K562 (cell line): Measurements from ENCODE around the gene ZBTB9. TPM values are rescaled to one million over a fixed set of nuclear protein-coding genes. Genes with fewer than 3 reads are reported as not detected.

Experiments used
- HLTF ChIP-seq: fragments of 450-650 bp; IDR thresholded peaks from 2 replicates; pipeline ENCODE4 v1.6.1; 2016
- HNRNPL ChIP-seq: fragments of 200-400 bp; formaldehyde crosslinking; IDR thresholded peaks from 2 replicates; pipeline ENCODE4 v1.6.1; 2017; ENCODE audit warnings: low read depth, mild to moderate bottlenecking, low read length
- KDM5B ChIP-seq: fragments of 200-600 bp; sonication (generic); IDR thresholded peaks from 2 replicates; pipeline ENCODE4 v1.6.1; 2012; ENCODE audit warnings: low read depth, mild to moderate bottlenecking, moderate library complexity, low read length, control low read depth, inconsistent platforms; ENCODE audit not compliant: insufficient replicate concordance
- NFXL1 ChIP-seq: fragments of 450-650 bp; formaldehyde crosslinking; IDR thresholded peaks from 2 replicates; pipeline ENCODE4 v1.4.0; 2021; ENCODE audit warnings: mild to moderate bottlenecking
- THRAP3 ChIP-seq: fragments of 450-650 bp; IDR thresholded peaks from 2 replicates; pipeline ENCODE4 v1.6.1; 2016; ENCODE audit warnings: mild to moderate bottlenecking, inconsistent platforms, borderline replicate concordance
- ZNF184 ChIP-seq: sonication (generic); formaldehyde crosslinking; IDR thresholded peaks from 2 replicates; pipeline ENCODE4 v1.5.0; 2020; ENCODE audit warnings: missing genetic modification reagents
- polyA plus RNA-seq, 8 experiments: library from polyadenylated mRNA; depleted of rRNA in 4 of 8; stranded (reverse) in 5 of 8; unstranded in 3 of 8; fragments of >200 nt; fragmentation: Nextera tagmentation in 2 of 8; fragmentation: Illumina TruSeq in 1 of 8; extraction: Ambion mirVana in 2 of 8; extraction: Trizol in 1 of 8; gene quantifications; 2 replicates each; pipeline versions ENCODE4 v1.2.1 to v1.2.3, GENCODE V29; 2011 to 2014; ENCODE audit warnings: inconsistent platforms in 1 of 8, missing spikeins in 1 of 8
- total RNA-seq, 7 experiments: library from RNA; depleted of rRNA in 6 of 7; stranded (reverse); fragments of >200 nt in 6 of 7; fragmentation: Illumina TruSeq in 2 of 7; extraction: Trizol in 2 of 7; gene quantifications; 2 replicates each; pipeline versions ENCODE4 v1.2.1 to v1.2.3, GENCODE V29; 2011 to 2021; ENCODE audit warnings: low replicate concordance in 1 of 7
- TF ChIP-seq, protein P1 (sequence below): fragments of 450-650 bp; formaldehyde crosslinking; IDR thresholded peaks from 2 replicates; pipeline ENCODE4 v1.4.0; 2020; ENCODE audit warnings: mild to moderate bottlenecking, moderate library complexity
- TF ChIP-seq, protein P2 (sequence below), 2 experiments: IDR thresholded peaks; 2 replicates each; pipeline ENCODE4 v1.6.1; 2011; ENCODE audit warnings: borderline replicate concordance in 1 of 2, control low read depth in 1 of 2, low read depth in 1 of 2, low read length in 1 of 2, mild to moderate bottlenecking in 1 of 2, mixed read lengths in 1 of 2, moderate library complexity in 1 of 2; ENCODE audit not compliant: insufficient read depth in 1 of 2, insufficient read length in 1 of 2, poor library complexity in 1 of 2, severe bottlenecking in 1 of 2; ENCODE audit errors: extremely low read depth in 1 of 2
- TF ChIP-seq, protein P3 (sequence below): sonication (generic); formaldehyde crosslinking; IDR thresholded peaks from 2 replicates; pipeline ENCODE4 v1.5.0; 2020; ENCODE audit warnings: missing genetic modification reagents
- TF ChIP-seq, protein P4 (sequence below): fragments of 250-450 bp; sonication (Bioruptor Pico); IDR thresholded peaks from 2 replicates; pipeline ENCODE4 v1.6.1; 2021; ENCODE audit warnings: mild to moderate bottlenecking
- TF ChIP-seq, protein P5 (sequence below): fragments of 200-800 bp; sonication (Bioruptor generic); IDR thresholded peaks from 2 replicates; pipeline ENCODE4 v1.6.1; 2016; ENCODE audit warnings: missing genetic modification characterization, missing compliant biosample characterization
- TF ChIP-seq, protein P6 (sequence below): fragments of 250-450 bp; sonication (Bioruptor Pico); IDR thresholded peaks from 2 replicates; pipeline ENCODE4 v1.8.0; 2021; ENCODE audit warnings: mild to moderate bottlenecking, moderate library complexity
- TF ChIP-seq, protein P7 (sequence below): sonication (generic); formaldehyde crosslinking; IDR thresholded peaks from 2 replicates; pipeline ENCODE4 v1.8.0; 2022; ENCODE audit warnings: mild to moderate bottlenecking, missing genetic modification reagents, borderline replicate concordance

The ZBTB9 gene
- total and polyA plus RNA-seq, 9 of the 15 experiments (the other 6 are each of a cell fraction or from before 2014, with no cell fraction given) = 1.9 to 19.5 (median 10.4) TPM

DNA sequence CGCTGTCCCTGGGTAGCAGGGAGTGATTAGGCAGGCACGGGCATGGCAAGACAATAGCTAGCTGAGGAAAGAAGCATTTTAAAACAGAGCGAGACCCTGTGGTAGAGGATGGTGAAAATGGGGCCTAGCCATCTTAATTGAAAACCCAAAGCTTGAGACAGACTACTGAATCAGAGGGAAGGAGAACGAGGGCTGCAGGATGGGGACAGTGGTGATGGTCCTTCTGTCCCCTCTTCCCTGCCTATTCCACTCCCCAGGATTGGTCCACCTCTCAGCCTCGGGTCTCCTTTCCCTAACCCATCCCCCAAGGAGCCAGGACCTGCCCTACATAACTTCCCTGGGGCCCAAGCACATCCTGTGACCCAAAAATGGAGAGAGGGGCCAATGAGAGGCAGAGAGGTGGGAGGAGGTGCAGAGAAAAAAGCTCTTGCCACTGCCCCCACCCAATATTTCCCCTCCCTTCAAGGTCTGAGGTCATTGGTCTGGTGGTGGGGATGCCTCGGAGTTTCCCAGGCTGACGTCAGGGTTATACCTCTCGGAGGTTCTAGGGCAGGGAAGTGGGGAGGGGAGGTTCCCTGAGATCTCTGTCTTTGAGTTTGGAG is 35.6 kb upstream of the ZBTB9 start (continued):
- TF ChIP-seq, protein P1, sequence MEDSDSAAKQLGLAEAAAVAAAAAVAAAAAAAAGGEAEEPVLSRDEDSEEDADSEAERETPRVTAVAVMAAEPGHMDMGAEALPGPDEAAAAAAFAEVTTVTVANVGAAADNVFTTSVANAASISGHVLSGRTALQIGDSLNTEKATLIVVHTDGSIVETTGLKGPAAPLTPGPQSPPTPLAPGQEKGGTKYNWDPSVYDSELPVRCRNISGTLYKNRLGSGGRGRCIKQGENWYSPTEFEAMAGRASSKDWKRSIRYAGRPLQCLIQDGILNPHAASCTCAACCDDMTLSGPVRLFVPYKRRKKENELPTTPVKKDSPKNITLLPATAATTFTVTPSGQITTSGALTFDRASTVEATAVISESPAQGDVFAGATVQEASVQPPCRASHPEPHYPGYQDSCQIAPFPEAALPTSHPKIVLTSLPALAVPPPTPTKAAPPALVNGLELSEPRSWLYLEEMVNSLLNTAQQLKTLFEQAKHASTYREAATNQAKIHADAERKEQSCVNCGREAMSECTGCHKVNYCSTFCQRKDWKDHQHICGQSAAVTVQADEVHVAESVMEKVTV (CRISPR knock-in tag) = no peak
- TF ChIP-seq HLTF (peak; percentile 69; the same call in 1 of the 2 replicates), NFXL1 (CRISPR knock-in tag) (no peak), HNRNPL (no peak), KDM5B (peak; percentile 16), ZNF184 (CRISPR knock-in tag) (no peak), THRAP3 (no peak)
- TF ChIP-seq, protein P2, sequence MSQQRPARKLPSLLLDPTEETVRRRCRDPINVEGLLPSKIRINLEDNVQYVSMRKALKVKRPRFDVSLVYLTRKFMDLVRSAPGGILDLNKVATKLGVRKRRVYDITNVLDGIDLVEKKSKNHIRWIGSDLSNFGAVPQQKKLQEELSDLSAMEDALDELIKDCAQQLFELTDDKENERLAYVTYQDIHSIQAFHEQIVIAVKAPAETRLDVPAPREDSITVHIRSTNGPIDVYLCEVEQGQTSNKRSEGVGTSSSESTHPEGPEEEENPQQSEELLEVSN (IDR thresholded peaks at IDR 0.05; ENCODE audit: borderline replicate concordance in 1 of 2, extremely low read depth in 1 of 2, insufficient read depth in 1 of 2, insufficient read length in 1 of 2, low read depth in 1 of 2, low read length in 1 of 2, poor library complexity in 1 of 2, severe bottlenecking in 1 of 2) = peak in 1 of 2 experiments; percentile 13
- TF ChIP-seq, protein P3, sequence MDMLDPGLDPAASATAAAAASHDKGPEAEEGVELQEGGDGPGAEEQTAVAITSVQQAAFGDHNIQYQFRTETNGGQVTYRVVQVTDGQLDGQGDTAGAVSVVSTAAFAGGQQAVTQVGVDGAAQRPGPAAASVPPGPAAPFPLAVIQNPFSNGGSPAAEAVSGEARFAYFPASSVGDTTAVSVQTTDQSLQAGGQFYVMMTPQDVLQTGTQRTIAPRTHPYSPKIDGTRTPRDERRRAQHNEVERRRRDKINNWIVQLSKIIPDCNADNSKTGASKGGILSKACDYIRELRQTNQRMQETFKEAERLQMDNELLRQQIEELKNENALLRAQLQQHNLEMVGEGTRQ (CRISPR knock-in tag) = no peak
- TF ChIP-seq, protein P4, sequence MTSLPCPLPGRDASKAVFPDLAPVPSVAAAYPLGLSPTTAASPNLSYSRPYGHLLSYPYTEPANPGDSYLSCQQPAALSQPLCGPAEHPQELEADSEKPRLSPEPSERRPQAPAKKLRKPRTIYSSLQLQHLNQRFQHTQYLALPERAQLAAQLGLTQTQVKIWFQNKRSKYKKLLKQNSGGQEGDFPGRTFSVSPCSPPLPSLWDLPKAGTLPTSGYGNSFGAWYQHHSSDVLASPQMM = no peak
- TF ChIP-seq, protein P5, sequence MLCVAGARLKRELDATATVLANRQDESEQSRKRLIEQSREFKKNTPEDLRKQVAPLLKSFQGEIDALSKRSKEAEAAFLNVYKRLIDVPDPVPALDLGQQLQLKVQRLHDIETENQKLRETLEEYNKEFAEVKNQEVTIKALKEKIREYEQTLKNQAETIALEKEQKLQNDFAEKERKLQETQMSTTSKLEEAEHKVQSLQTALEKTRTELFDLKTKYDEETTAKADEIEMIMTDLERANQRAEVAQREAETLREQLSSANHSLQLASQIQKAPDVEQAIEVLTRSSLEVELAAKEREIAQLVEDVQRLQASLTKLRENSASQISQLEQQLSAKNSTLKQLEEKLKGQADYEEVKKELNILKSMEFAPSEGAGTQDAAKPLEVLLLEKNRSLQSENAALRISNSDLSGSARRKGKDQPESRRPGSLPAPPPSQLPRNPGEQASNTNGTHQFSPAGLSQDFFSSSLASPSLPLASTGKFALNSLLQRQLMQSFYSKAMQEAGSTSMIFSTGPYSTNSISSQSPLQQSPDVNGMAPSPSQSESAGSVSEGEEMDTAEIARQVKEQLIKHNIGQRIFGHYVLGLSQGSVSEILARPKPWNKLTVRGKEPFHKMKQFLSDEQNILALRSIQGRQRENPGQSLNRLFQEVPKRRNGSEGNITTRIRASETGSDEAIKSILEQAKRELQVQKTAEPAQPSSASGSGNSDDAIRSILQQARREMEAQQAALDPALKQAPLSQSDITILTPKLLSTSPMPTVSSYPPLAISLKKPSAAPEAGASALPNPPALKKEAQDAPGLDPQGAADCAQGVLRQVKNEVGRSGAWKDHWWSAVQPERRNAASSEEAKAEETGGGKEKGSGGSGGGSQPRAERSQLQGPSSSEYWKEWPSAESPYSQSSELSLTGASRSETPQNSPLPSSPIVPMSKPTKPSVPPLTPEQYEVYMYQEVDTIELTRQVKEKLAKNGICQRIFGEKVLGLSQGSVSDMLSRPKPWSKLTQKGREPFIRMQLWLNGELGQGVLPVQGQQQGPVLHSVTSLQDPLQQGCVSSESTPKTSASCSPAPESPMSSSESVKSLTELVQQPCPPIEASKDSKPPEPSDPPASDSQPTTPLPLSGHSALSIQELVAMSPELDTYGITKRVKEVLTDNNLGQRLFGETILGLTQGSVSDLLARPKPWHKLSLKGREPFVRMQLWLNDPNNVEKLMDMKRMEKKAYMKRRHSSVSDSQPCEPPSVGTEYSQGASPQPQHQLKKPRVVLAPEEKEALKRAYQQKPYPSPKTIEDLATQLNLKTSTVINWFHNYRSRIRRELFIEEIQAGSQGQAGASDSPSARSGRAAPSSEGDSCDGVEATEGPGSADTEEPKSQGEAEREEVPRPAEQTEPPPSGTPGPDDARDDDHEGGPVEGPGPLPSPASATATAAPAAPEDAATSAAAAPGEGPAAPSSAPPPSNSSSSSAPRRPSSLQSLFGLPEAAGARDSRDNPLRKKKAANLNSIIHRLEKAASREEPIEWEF = no peak
- TF ChIP-seq, protein P6, sequence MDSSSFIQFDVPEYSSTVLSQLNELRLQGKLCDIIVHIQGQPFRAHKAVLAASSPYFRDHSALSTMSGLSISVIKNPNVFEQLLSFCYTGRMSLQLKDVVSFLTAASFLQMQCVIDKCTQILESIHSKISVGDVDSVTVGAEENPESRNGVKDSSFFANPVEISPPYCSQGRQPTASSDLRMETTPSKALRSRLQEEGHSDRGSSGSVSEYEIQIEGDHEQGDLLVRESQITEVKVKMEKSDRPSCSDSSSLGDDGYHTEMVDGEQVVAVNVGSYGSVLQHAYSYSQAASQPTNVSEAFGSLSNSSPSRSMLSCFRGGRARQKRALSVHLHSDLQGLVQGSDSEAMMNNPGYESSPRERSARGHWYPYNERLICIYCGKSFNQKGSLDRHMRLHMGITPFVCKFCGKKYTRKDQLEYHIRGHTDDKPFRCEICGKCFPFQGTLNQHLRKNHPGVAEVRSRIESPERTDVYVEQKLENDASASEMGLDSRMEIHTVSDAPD (CRISPR knock-in tag) = 0 out of 2 replicates have a peak, but pooled peaks have one; percentile 30
- TF ChIP-seq, protein P7, sequence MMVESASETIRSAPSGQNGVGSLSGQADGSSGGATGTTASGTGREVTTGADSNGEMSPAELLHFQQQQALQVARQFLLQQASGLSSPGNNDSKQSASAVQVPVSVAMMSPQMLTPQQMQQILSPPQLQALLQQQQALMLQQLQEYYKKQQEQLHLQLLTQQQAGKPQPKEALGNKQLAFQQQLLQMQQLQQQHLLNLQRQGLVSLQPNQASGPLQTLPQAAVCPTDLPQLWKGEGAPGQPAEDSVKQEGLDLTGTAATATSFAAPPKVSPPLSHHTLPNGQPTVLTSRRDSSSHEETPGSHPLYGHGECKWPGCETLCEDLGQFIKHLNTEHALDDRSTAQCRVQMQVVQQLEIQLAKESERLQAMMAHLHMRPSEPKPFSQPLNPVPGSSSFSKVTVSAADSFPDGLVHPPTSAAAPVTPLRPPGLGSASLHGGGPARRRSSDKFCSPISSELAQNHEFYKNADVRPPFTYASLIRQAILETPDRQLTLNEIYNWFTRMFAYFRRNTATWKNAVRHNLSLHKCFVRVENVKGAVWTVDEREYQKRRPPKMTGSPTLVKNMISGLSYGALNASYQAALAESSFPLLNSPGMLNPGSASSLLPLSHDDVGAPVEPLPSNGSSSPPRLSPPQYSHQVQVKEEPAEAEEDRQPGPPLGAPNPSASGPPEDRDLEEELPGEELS (CRISPR knock-in tag) = no peak; the same call in 1 of the 2 replicates
